ENCODE measurements around the gene KLF11.

KLF11 gene

GRCh38 chr2:10045561-10046355, 2.4 kb downstream of the KLF11 start:
- no peak for DNase-seq

- DNase-seq: no peak
These were observed 3.6 kb downstream of the KLF11 start for GRCh38 chr2:10046931-10047330.

- DNase-seq: no peak
These were observed 4.5 kb downstream of the KLF11 start for GRCh38 chr2:10047616-10048500.

- DNase-seq: no peak
These were observed 5.3 kb downstream of the KLF11 start for GRCh38 chr2:10048501-10049171.

GRCh38 chr2:10052216-10052615, 8.9 kb downstream of the KLF11 start:
- no peak for DNase-seq

GRCh38 chr2:10053351-10053750, 10.0 kb downstream of the KLF11 start:
- no peak for DNase-seq

GRCh38 chr2:10054424-10054823, 11.1 kb downstream of the KLF11 start:
- no peak for DNase-seq

- DNase-seq: no peak
These were observed 11.6 kb downstream of the KLF11 start for GRCh38 chr2:10054976-10055375.

GRCh38 chr2:10056439-10056838, 13.1 kb downstream of the KLF11 start:
- DNase-seq: no peak

GRCh38 chr2:10057231-10058107, 14.1 kb downstream of the KLF11 start:
- peak; percentile 21 for DNase-seq

- no peak for DNase-seq
These were observed 15.1 kb downstream of the KLF11 start for GRCh38 chr2:10058251-10059015.

- no peak for DNase-seq
These were observed 15.6 kb downstream of the KLF11 start for GRCh38 chr2:10059016-10059351.

GRCh38 chr2:10059552-10060335, 16.4 kb downstream of the KLF11 start:
- DNase-seq: no peak

GRCh38 chr2:10061221-10061925, 18.0 kb downstream of the KLF11 start:
- no peak for DNase-seq

- no peak for DNase-seq
These were observed 19.6 kb downstream of the KLF11 start for GRCh38 chr2:10062931-10063365.

GRCh38 chr2:10063566-10063965, 20.2 kb downstream of the KLF11 start:
- no peak for DNase-seq

- no peak for DNase-seq
These were observed 21.8 kb downstream of the KLF11 start for GRCh38 chr2:10064932-10065772.

- no peak for DNase-seq
These were observed 22.4 kb downstream of the KLF11 start for GRCh38 chr2:10065773-10066055.

- no peak for DNase-seq
These were observed 24.0 kb downstream of the KLF11 start for GRCh38 chr2:10067330-10067729.

Measured in T1000 (cell line).